NT2/D1 (cell line): ENCODE measurements around the gene VPS18.

Experiments
- SUZ12 ChIP-seq: IDR thresholded peaks from 2 replicates; pipeline ENCODE4 v1.6.1; 2011; ENCODE audit not compliant: insufficient read length, insufficient read depth; ENCODE audit errors: extremely low read depth
- YY1 ChIP-seq: IDR thresholded peaks from 2 replicates; pipeline ENCODE4 v1.6.1; 2011; ENCODE audit not compliant: insufficient read length, insufficient read depth
- ZNF274 ChIP-seq: IDR thresholded peaks from 2 replicates; pipeline ENCODE4 v1.6.1; 2011; ENCODE audit warnings: mild to moderate bottlenecking, low read depth, low read length

DNA sequence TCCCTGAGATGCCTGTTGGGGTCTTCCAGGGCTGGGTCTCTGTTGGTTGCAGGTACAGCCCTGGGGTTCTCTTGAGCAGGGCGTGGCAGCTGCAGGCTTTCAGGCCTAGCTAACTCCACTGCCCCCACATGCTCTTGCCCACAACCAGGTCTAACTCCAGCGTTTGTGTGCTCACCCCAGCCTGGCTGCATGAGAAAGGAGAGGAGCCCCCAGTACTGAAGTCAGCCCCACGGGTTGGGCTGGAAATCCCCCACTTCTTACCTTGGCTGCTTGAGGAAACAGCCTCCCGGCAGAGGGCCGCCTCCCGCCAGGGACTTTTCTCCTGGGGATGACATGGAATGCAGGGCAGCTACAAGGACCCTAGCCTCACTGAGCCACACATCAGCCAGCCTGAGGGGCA is 18.2 kb downstream of the VPS18 start:
- no peak for TF ChIP-seq YY1
- no peak for TF ChIP-seq SUZ12
- no peak for TF ChIP-seq ZNF274
